Common myeloid progenitor, CD34-positive (primary cell): ENCODE results near the gene EDA. TPM values are rescaled to one million over a fixed set of nuclear protein-coding genes. Genes with fewer than 3 reads are reported as not detected.

Source experiments
- CTCF ChIA-PET: fragments of 350-600 bp; sonication (Branson Sonifier 250); formaldehyde crosslinking; loops from one replicate; lab custom pipeline; 2021; ENCODE audit warnings: antibody characterized with exemption; lab: Charles Lee
- POLR2A ChIA-PET: fragments of 350-600 bp; sonication (Branson Sonifier 250); formaldehyde crosslinking; loops from one replicate; lab custom pipeline; 2021; ENCODE audit warnings: antibody characterized with exemption; lab: Charles Lee
- DNase-seq, 3 donors: peaks; one replicate each; pipeline versions ENCODE4 v3.0.0 to v3.0.0-alpha.2; 2013
- H3K27ac ChIP-seq, 2 experiments: 1 replicate in 1 of 2; 2 replicates in 1 of 2; pipeline ENCODE4 v1.7.0; 2013; ENCODE audit warnings: inconsistent platforms in 2 of 2, low read length in 2 of 2, mild to moderate bottlenecking in 2 of 2, low read depth in 1 of 2, moderate library complexity in 1 of 2; ENCODE audit not compliant: severe bottlenecking in 2 of 2, insufficient read depth in 1 of 2, poor library complexity in 1 of 2
- H3K27me3 ChIP-seq, 5 experiments: replicated peaks in 2 of 5; 1 replicate in 3 of 5; 2 replicates in 2 of 5; pipeline versions ENCODE4 v1.6.1 to v1.7.0; 2013; ENCODE audit warnings: low read length in 4 of 5, mild to moderate bottlenecking in 2 of 5, moderate library complexity in 2 of 5, inconsistent platforms in 1 of 5; ENCODE audit not compliant: insufficient read depth in 5 of 5, control insufficient read depth in 4 of 5
- H3K36me3 ChIP-seq, 4 experiments: 1 replicate in 2 of 4; 2 replicates in 2 of 4; pipeline versions ENCODE4 v1.6.1 to v1.7.0; 2013; ENCODE audit warnings: low read length in 3 of 4, control low read depth in 1 of 4, mild to moderate bottlenecking in 1 of 4; ENCODE audit not compliant: control insufficient read depth in 4 of 4, insufficient read depth in 4 of 4
- H3K4me1 ChIP-seq, 4 experiments: 1 replicate in 3 of 4; 2 replicates in 1 of 4; pipeline versions ENCODE4 v1.6.1 to v1.7.1; 2013; ENCODE audit warnings: low read length in 3 of 4, mild to moderate bottlenecking in 3 of 4, control low read depth in 1 of 4, inconsistent platforms in 1 of 4, moderate library complexity in 1 of 4; ENCODE audit not compliant: control insufficient read depth in 4 of 4, insufficient read depth in 4 of 4; ENCODE audit errors: control extremely low read depth in 1 of 4
- H3K4me3 ChIP-seq, 7 experiments: 1 replicate in 4 of 7; 2 replicates in 3 of 7; pipeline versions ENCODE4 v1.5.1 to v1.7.0; 2013; ENCODE audit warnings: mild to moderate bottlenecking in 7 of 7, low read length in 6 of 7, moderate library complexity in 6 of 7, inconsistent platforms in 2 of 7, low read depth in 2 of 7, control low read depth in 1 of 7; ENCODE audit not compliant: insufficient read depth in 4 of 7, control insufficient read depth in 1 of 7; ENCODE audit errors: extremely low read depth in 1 of 7
- H3K9me3 ChIP-seq, 5 experiments: 1 replicate in 4 of 5; 2 replicates in 1 of 5; pipeline versions ENCODE4 v1.6.1 to v1.7.1; 2013; ENCODE audit warnings: low read length in 4 of 5, mild to moderate bottlenecking in 2 of 5, inconsistent platforms in 1 of 5, low read depth in 1 of 5, moderate library complexity in 1 of 5; ENCODE audit not compliant: control insufficient read depth in 4 of 5, insufficient read depth in 2 of 5; ENCODE audit errors: control extremely low read depth in 1 of 5
- WGBS: methylation state at CpG from one replicate; pipeline ENCODE4 v1.1.5; 2013; ENCODE audit not compliant: insufficient coverage; 5-methylcytosine and 5-hydroxymethylcytosine counted together
- polyA plus RNA-seq: library from polyadenylated mRNA; unstranded; fragments of 120-200 nt; gene quantifications from one replicate; pipeline ENCODE4 v1.2.1, GENCODE V29; 2013

Gene EDA
- polyA plus RNA-seq: 0.50 TPM

DNA sequence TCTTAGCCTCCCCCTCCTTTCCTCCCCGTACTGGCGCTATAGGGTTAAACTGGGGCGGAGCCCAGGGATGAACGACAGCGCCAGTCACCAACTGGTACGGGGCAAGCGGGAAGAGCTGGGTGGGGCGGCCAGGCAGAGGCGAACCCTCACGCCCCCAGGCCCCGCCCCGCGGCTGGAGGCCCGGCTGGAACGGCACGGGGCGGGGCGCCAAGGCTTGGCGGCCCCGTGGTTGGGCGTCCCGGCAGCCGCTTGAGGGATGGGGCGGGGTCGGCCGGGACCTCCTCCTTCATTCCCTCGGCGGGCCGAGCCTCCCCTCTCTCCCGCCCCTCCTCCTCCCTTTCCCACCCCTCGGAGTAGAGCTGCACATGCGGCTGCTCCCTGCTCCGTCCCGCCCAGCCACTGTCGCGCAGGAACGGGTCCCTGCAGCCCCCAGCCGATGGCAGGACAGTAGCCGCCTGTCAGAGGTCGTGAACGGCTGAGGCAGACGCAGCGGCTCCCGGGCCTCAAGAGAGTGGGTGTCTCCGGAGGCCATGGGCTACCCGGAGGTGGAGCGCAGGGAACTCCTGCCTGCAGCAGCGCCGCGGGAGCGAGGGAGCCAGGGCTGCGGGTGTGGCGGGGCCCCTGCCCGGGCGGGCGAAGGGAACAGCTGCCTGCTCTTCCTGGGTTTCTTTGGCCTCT, at the start of gene EDA:
TSS of gene EDA (plus strand) at position 335 of the 678 bp plus-strand sequence.
- ChIA-PET CTCF (interaction anchor here (1.1 to 1.5 kb wide), 2 partner anchors 122 to 124 kb away, joined by 3 read pairs; no protein-coding TSS in a partner anchor), POLR2A (no interaction called here)
- no peak within 1 kb of the TSS for H3K27ac ChIP-seq
- H3K4me1 ChIP-seq: peaks cover 0 to 13% (median 4%) of the 10 kb centered on the region in 4 experiments
- H3K9me3 ChIP-seq: no peaks in the 10 kb centered on the region
- 28% methylated on average over 41 of the region's 56 CpGs for WGBS
- no peaks in the 10 kb centered on the region for H3K36me3 ChIP-seq
- DNase-seq: peak; percentile 63 to 79 (median 73)
- H3K27me3 ChIP-seq: peaks cover 3 to 33% (median 7%) of the 10 kb centered on the region in 5 experiments
- H3K4me3 ChIP-seq: peak within 1 kb of the TSS in 5 of 7 experiments; percentile 15 to 71 (median 53)

DNA sequence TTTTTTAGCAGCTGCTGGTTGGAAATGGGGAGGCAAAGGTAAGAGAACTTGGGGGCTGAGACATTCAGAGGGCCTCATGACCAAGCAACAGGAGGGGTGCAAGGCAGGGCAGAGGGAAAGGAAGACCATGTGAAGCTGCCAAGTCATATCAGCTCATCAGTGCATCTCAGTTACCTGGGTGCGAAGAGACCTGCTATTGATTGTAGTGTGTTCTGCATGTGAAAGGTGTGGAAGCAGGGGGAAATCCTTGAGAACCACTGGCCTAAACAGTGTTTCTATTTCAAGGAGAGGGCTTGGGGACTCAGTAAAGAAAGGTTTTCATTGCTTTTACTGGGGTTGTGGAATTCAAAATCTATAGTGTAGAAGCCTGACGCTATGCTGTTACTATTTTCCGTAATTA, 47.1 kb upstream of the EDA start:
- CTCF ChIA-PET: no interaction called here
- no peaks in the 10 kb centered on the region for H3K27me3 ChIP-seq
- H3K36me3 ChIP-seq: no peaks in the 10 kb centered on the region
- DNase-seq: no peak
- WGBS: 96% methylated on average over 2 of the region's 3 CpGs
- H3K27ac ChIP-seq: no peak overlapping the region
- H3K9me3 ChIP-seq: no peaks in the 10 kb centered on the region
- H3K4me3 ChIP-seq: no peak overlapping the region
- POLR2A ChIA-PET: no interaction called here
- no peaks in the 10 kb centered on the region for H3K4me1 ChIP-seq

DNA sequence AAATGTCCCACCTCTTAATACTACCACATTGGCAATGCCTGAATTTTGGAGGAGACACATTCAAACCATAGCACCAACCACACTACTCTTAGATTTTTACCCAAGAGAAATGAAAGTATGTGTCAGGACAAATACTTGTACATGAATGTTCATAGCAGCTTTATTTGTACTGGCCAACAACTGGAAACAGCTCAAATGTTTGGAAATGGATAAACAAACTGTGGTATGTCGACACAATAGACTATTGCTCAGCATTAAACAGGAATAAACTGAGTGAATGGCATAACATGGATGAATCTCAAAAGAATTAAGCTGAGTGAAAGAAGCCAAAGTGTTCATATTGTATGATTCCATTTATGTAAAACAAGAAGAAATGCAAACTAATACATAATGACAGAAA, 18.5 kb upstream of the EDA start:
- H3K27me3 ChIP-seq: peaks cover 0 to 9% (median 0%) of the 10 kb centered on the region in 5 experiments
- no peaks in the 10 kb centered on the region for H3K36me3 ChIP-seq
- no peaks in the 10 kb centered on the region for H3K9me3 ChIP-seq
- H3K4me3 ChIP-seq: no peak overlapping the region
- no peaks in the 10 kb centered on the region for H3K4me1 ChIP-seq
- ChIA-PET POLR2A (no interaction called here), CTCF (no interaction called here)
- no peak for DNase-seq
- H3K27ac ChIP-seq: no peak overlapping the region
- WGBS: 50% methylated on average over 1 of the region's 1 CpG

DNA sequence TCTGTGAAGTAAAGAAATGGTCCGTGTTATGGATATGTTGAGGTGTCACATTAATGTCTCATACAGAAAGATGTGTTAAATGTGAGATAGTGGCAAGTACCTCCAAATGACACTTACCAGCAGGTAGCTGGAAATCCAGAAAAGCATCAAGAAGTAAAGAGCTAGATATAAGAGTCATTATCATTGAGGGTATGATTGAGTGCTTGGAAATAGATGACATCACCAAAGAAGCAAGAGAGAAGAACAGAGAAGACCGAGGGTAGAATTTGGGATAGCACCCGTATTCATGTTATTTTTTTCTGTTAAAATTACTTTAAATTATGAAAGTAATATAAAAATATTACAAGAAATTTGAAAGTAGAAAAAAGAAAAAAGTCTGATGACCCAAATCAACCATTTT, 15.7 kb upstream of the EDA start:
- H3K27ac ChIP-seq: no peak overlapping the region
- no peaks in the 10 kb centered on the region for H3K36me3 ChIP-seq
- ChIA-PET CTCF (no interaction called here), POLR2A (no interaction called here)
- peaks cover 0 to 9% (median 0%) of the 10 kb centered on the region in 5 experiments for H3K27me3 ChIP-seq
- no peaks in the 10 kb centered on the region for H3K4me1 ChIP-seq
- H3K4me3 ChIP-seq: no peak overlapping the region
- DNase-seq: no peak
- 67% methylated on average over 1 of the region's 3 CpGs for WGBS
- H3K9me3 ChIP-seq: no peaks in the 10 kb centered on the region

DNA sequence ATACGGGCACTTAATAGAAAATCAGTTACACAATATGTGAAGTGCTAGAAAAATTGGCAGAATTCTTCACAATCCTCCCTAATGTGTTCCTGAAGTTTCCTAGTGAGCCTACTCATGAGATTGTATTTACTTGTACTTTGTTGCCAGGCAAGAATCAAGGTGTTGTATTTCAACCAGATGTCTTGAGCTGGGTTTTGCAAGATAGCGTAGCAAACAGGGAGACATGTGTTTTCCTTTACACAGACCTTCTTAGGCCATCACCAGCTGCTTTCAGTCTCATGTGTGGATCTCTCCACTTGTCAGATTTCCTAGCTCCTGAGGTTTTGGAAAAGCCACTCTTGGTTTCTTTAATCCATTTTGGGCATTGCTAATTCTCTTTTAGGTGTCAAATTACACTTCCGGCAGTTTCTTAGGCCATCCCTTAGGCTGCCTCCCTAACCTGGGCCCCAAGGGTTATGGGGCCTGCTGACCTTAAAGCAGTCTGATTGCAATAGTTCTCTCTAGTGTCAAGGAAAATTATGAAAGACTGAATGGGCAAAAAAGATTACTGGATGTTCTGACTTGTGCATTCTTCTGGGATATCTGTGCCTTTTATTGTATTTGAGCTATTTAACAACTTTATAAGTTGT, 12.2 kb upstream of the EDA start:
- Histone ChIP-seq H3K36me3 (no peaks in the 10 kb centered on the region), H3K9me3 (no peaks in the 10 kb centered on the region), H3K27ac (no peak overlapping the region), H3K4me3 (no peak overlapping the region), H3K27me3 (peaks cover 0 to 11% (median 0%) of the 10 kb centered on the region in 5 experiments), H3K4me1 (no peaks in the 10 kb centered on the region)
- ChIA-PET POLR2A (no interaction called here), CTCF (interaction anchor here (1.5 kb wide), 1 partner anchor 15 kb away, joined by 5 read pairs; no protein-coding TSS in a partner anchor)
- no peak for DNase-seq
- WGBS: 88% methylated on average over 1 of the region's 3 CpGs

DNA sequence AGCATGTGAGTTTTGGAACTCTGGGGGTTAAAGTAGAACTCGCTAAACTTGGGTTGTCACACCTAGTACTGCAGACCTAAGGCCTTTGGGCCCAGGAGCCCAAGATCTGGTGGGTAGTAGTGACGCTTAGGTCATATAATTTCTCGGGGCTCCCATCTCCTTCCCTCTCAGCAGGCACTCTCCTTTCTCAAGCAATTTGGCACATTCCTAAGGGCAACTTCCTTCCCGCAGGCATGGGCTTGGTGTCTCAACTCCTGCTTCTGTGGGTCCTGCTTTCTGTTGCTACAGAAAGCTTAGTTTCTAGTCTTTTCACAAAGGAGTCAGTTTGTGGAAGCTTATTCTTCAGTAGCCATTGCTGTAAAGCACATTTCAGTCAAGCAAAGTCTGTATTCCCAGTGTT, 10.4 kb upstream of the EDA start:
- Histone ChIP-seq H3K27ac (no peak overlapping the region), H3K4me1 (no peaks in the 10 kb centered on the region), H3K9me3 (no peaks in the 10 kb centered on the region), H3K36me3 (no peaks in the 10 kb centered on the region), H3K4me3 (no peak overlapping the region), H3K27me3 (peaks cover 0 to 10% (median 0%) of the 10 kb centered on the region in 5 experiments)
- DNase-seq: no peak
- 88% methylated on average over 3 of the region's 4 CpGs for WGBS
- POLR2A ChIA-PET: no interaction called here
- CTCF ChIA-PET: interaction anchor here (1.5 to 2.2 kb wide), 2 partner anchors 13 kb away, joined by 5 to 8 read pairs; no protein-coding TSS in a partner anchor

DNA sequence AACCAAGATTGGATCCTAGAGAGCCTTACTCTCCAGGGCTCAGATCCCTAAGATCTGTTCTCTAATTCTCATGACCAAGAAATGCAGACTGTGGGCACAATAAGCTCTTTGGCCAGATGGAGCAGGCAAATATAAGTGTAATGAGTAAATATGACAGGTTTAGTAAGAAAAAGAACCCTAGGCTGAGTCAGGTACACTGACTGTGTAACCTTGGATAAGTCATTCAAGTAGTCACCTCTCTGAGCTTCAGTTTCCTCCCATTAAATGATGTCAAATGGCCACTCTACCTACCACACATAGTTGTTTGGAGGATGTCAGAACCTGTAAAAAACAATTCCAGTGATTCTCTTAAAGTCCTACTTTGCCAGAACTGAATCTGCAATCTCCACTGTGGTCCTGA, 8.3 kb upstream of the EDA start:
- no peak overlapping the region for H3K27ac ChIP-seq
- no peaks in the 10 kb centered on the region for H3K36me3 ChIP-seq
- H3K27me3 ChIP-seq: peaks cover 0 to 2% (median 0%) of the 10 kb centered on the region in 5 experiments
- DNase-seq: no peak
- no peaks in the 10 kb centered on the region for H3K9me3 ChIP-seq
- H3K4me1 ChIP-seq: no peaks in the 10 kb centered on the region
- ChIA-PET CTCF (interaction anchor here (2.2 kb wide), 1 partner anchor 11 kb away, joined by 8 read pairs; no protein-coding TSS in a partner anchor), POLR2A (no interaction called here)
- H3K4me3 ChIP-seq: no peak overlapping the region
